ENCODE results near the gene MIF. TPM values are rescaled to one million over a fixed set of nuclear protein-coding genes. Genes with fewer than 3 reads are reported as not detected.
A peak's percentile ranks its signal among the peaks of the same experiment; 100 is the strongest.

MIF gene
- total RNA-seq, 2 donors from 2014 or later: 152 to 157 TPM

DNA sequence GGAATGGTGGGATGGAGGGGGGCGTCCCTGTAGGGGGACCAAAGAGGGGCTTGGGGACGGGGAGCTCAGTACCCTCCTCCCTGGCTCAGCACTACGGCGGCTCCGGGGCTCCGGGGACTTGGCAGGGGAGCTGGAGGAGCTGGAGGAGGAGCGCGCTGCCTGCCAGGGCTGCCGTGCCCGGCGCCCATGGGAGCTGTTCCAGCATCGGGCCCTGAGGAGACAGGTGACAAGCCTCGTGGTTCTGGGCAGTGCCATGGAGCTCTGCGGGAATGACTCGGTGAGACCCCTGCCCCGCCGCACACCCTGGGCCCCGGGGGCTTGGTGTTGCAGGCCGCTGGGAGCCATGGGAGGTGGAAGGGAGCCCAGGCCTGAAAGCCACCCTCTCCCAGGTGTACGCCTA is 11.8 kb upstream of the MIF start:
- no peaks in the 10 kb centered on the region for H3K27me3 ChIP-seq (replicated peaks; ENCODE audit: insufficient read depth)
- H3K4me1 ChIP-seq (ENCODE audit: control insufficient read depth in 1 of 2, low read depth in 2 of 2): no peaks in the 10 kb centered on the region
- H3K4me3 ChIP-seq: no peak overlapping the region
- TF ChIP-seq, protein P1, sequence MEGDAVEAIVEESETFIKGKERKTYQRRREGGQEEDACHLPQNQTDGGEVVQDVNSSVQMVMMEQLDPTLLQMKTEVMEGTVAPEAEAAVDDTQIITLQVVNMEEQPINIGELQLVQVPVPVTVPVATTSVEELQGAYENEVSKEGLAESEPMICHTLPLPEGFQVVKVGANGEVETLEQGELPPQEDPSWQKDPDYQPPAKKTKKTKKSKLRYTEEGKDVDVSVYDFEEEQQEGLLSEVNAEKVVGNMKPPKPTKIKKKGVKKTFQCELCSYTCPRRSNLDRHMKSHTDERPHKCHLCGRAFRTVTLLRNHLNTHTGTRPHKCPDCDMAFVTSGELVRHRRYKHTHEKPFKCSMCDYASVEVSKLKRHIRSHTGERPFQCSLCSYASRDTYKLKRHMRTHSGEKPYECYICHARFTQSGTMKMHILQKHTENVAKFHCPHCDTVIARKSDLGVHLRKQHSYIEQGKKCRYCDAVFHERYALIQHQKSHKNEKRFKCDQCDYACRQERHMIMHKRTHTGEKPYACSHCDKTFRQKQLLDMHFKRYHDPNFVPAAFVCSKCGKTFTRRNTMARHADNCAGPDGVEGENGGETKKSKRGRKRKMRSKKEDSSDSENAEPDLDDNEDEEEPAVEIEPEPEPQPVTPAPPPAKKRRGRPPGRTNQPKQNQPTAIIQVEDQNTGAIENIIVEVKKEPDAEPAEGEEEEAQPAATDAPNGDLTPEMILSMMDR (IDR thresholded peaks at IDR 0.05): no peak
- no peak for ATAC-seq (ENCODE audit: insufficient number of reproducible peaks, low FRiP score, low read depth)
- H3K36me3 ChIP-seq: no peaks in the 10 kb centered on the region
- no peaks in the 10 kb centered on the region for H3K9me3 ChIP-seq
- H3K27ac ChIP-seq: no peak overlapping the region
- no peak for DNase-seq (ENCODE audit: low spot score)

DNA sequence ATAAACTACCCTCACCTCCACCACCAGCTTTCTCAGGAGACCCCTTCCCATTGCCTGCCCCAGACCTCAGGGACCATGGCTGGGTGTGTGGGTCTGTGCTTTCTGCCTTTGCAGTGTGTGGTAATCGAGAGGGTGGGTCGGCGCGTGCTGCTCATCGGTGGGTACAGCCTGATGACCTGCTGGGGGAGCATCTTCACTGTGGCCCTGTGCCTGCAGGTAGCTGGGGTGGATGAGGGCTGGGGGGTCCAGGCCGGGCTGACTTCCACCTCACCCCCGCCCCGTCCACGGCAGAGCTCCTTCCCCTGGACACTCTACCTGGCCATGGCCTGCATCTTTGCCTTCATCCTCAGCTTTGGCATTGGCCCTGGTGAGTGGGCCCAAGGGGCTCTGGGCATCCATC is 10.5 kb upstream of the MIF start:
- H3K27ac ChIP-seq: no peak overlapping the region
- TF ChIP-seq, protein P1 (IDR thresholded peaks at IDR 0.05): no peak
- no peaks in the 10 kb centered on the region for H3K36me3 ChIP-seq
- peaks cover 3 to 10% of the 10 kb centered on the region in 2 donors for H3K4me1 ChIP-seq (ENCODE audit: control insufficient read depth in 1 of 2, low read depth in 2 of 2)
- ATAC-seq (ENCODE audit: insufficient number of reproducible peaks, low FRiP score, low read depth) (no peak), DNase-seq (ENCODE audit: low spot score) (no peak)
- H3K4me3 ChIP-seq: no peak overlapping the region
- H3K27me3 ChIP-seq (replicated peaks; ENCODE audit: insufficient read depth): no peaks in the 10 kb centered on the region
- no peaks in the 10 kb centered on the region for H3K9me3 ChIP-seq

DNA sequence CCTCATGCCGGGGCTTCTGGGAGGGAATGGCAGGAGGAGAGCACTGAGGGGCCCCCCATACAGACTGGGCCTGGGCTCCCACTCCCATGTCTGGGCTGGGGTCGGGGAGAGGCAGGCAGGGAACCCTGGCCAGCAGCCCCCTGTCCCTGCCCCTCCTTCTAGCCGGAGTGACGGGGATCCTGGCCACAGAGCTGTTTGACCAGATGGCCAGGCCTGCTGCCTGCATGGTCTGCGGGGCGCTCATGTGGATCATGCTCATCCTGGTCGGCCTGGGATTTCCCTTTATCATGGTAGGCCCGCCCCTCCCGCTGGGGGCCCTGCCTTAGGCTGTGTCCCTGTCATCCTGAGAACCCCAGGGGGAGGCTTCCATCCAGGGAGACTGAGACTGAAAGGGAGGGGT is 10.0 kb upstream of the MIF start:
- Histone ChIP-seq H3K27ac (no peak overlapping the region), H3K27me3 (replicated peaks; ENCODE audit: insufficient read depth) (no peaks in the 10 kb centered on the region), H3K36me3 (no peaks in the 10 kb centered on the region), H3K9me3 (no peaks in the 10 kb centered on the region), H3K4me3 (no peak overlapping the region), H3K4me1 (ENCODE audit: control insufficient read depth in 1 of 2, low read depth in 2 of 2) (peaks cover 3 to 15% of the 10 kb centered on the region in 2 donors)
- TF ChIP-seq, protein P1 (IDR thresholded peaks at IDR 0.05): no peak
- DNase-seq (ENCODE audit: low spot score) (no peak), ATAC-seq (ENCODE audit: insufficient number of reproducible peaks, low FRiP score, low read depth) (no peak)

DNA sequence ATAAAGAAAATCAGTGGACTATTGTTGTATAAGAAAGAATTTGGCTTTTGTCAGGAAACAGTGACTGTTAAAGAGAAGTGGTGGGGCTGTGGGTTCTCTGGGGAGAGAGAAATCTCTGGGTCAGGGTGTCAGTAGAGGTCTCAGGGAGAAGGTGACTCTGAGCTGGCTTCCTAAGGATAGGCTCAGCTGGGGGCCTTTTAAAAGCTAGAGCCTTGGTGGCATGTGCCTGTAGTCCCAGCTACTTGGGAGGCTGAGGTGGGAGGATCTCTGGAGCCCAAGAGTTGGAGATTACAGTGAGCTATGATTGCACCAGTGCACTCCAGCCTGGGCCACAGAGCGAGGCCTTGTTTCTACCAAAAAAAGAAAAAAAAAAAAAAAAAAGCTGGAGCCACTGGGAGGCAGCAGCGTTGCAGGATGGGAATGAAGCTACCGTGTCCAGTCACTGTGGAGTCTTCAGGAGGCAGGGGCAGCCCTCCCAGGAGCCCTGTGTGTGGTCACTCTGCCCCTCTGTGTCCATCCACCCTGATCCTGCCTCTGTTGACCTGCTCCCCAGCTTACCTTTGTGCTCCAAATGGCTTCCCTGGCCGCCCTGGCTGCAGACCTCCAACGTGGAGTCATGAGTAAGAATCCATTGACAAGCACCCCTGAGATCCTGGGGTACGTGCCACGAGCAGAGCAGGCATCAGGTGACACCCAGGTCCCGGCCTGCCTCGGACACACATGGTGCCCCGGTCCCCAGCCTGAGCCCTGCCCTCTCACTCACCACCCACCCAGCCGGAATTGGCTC is 5.4 kb upstream of the MIF start:
- H3K4me3 ChIP-seq: no peak overlapping the region
- DNase-seq (ENCODE audit: low spot score) (no peak), ATAC-seq (ENCODE audit: insufficient number of reproducible peaks, low FRiP score, low read depth) (no peak)
- H3K27me3 ChIP-seq (replicated peaks; ENCODE audit: insufficient read depth): no peaks in the 10 kb centered on the region
- H3K9me3 ChIP-seq: no peaks in the 10 kb centered on the region
- H3K27ac ChIP-seq: peak overlapping the region; percentile 84 to 86
- H3K36me3 ChIP-seq: no peaks in the 10 kb centered on the region
- H3K4me1 ChIP-seq (ENCODE audit: control insufficient read depth in 1 of 2, low read depth in 2 of 2): peaks cover 3 to 28% of the 10 kb centered on the region in 2 donors
- TF ChIP-seq, protein P1 (IDR thresholded peaks at IDR 0.05): no peak

DNA sequence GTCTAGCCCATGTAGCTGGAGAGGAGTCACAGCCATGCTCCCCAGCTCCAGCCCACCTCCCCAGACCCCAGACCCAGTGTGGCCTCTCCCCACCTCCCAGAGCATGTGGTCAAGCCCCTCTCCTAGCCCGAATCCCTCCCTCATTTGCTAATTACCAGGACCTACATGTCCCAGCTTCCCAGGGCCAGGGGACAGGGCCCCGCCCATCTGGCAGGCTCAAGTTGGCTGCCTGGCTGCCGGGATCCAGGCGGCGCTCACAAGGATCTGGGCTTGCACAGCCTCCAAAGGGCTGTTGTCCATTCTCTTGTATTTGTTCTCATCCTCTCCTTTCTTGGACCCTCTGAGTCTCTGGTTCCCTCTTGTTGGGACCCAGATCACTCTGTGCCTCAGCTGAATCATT is 4.6 kb upstream of the MIF start:
- no peaks in the 10 kb centered on the region for H3K9me3 ChIP-seq
- ATAC-seq (ENCODE audit: insufficient number of reproducible peaks, low FRiP score, low read depth): no peak
- H3K4me1 ChIP-seq (ENCODE audit: control insufficient read depth in 1 of 2, low read depth in 2 of 2): peaks cover 3 to 28% of the 10 kb centered on the region in 2 donors
- H3K27me3 ChIP-seq (replicated peaks; ENCODE audit: insufficient read depth): no peaks in the 10 kb centered on the region
- TF ChIP-seq, protein P1 (IDR thresholded peaks at IDR 0.05): no peak
- no peaks in the 10 kb centered on the region for H3K36me3 ChIP-seq
- peak overlapping the region in 1 of 2 donors; percentile 84 for H3K27ac ChIP-seq
- H3K4me3 ChIP-seq: no peak overlapping the region
- no peak for DNase-seq (ENCODE audit: low spot score)
